HCT116 (cell line): ENCODE results near the gene HIVEP3. TPM values are rescaled to one million over a fixed set of nuclear protein-coding genes. Genes with fewer than 3 reads are reported as not detected.

ENCODE experiments used
- ATAC-seq: fragments of 200-7000 bp; cut with Tn5 transposase; 2 replicates; pipeline ENCODE4 v1.9.1; 2020; ENCODE audit warnings: mild to moderate bottlenecking, moderate library complexity
- BruUV-seq: library from RNA; stranded (reverse); fragments of 400-500 nt; replicated peaks from 2 replicates; lab custom pipeline; 2021; lab: Mats Ljungman, UMichigan
- CTCF ChIA-PET: fragments of 300-600 bp; sonication (Branson Sonifier 250); formaldehyde crosslinking; loops from one replicate; lab custom pipeline; 2021; ENCODE audit warnings: antibody characterized with exemption; lab: Charles Lee
- POLR2A ChIA-PET: fragments of 300-600, 350-600 bp; sonication (Branson Sonifier 250); formaldehyde crosslinking; loops from one replicate; lab custom pipeline; 2021; ENCODE audit warnings: antibody characterized with exemption; lab: Charles Lee
- RAD21 ChIA-PET, 2 experiments: fragments of 300-600 bp; sonication (Branson Sonifier 250); formaldehyde crosslinking; loops; one replicate each; lab custom pipeline; 2023; ENCODE audit warnings: low total read pairs in 2 of 2; ENCODE audit not compliant: uncharacterized antibody in 2 of 2, unreplicated experiment in 2 of 2, low non-redundant PET in 1 of 2; lab: Charles Lee
- DNase-seq: peaks from one replicate; pipeline ENCODE4 v3.0.0-alpha.2; 2010; ENCODE audit warnings: low read depth, low spot score
- H2AFZ ChIP-seq: fragments of 200-600 bp; shearing (Covaris generic), sonication (generic); 2 replicates; pipeline ENCODE4 v1.6.1; 2017; ENCODE audit warnings: low read depth, mixed run types, mixed read lengths, antibody characterized with exemption, low read length; ENCODE audit not compliant: poor library complexity, severe bottlenecking
- H3K27ac ChIP-seq: 2 replicates; pipeline ENCODE4 v1.5.1; 2012; ENCODE audit warnings: low read depth, low read length
- H3K27me3 ChIP-seq: fragments of 200-600 bp; sonication (generic); 2 replicates; pipeline ENCODE4 v1.6.1; 2016; ENCODE audit warnings: mixed run types, low read length, mixed read lengths; ENCODE audit not compliant: insufficient read depth
- H3K36me3 ChIP-seq, 2 experiments: fragments of 200-500 bp in 1 of 2; fragments of 200-600 bp in 1 of 2; sonication (Bioruptor generic) in 1 of 2; sonication (generic) in 1 of 2; 2 replicates each; pipeline versions ENCODE4 v1.5.1 to v1.6.1; 2014 to 2016; ENCODE audit warnings: low read length in 2 of 2, inconsistent platforms in 1 of 2, mixed read lengths in 1 of 2, mixed run types in 1 of 2; ENCODE audit not compliant: insufficient read depth in 2 of 2, control insufficient read depth in 1 of 2
- H3K4me1 ChIP-seq, 2 experiments: fragments of 200-600 bp in 1 of 2; sonication (generic) in 1 of 2; 2 replicates each; pipeline versions ENCODE4 v1.5.1 to v1.6.1; 2012 to 2017; ENCODE audit warnings: low read length in 2 of 2, inconsistent platforms in 1 of 2, mild to moderate bottlenecking in 1 of 2, mixed read lengths in 1 of 2, mixed run types in 1 of 2, moderate library complexity in 1 of 2; ENCODE audit not compliant: insufficient read depth in 2 of 2, control insufficient read depth in 1 of 2
- H3K4me2 ChIP-seq: fragments of 200-600 bp; sonication (generic); 2 replicates; pipeline ENCODE4 v1.6.1; 2017; ENCODE audit warnings: mixed run types, low read length, mixed read lengths
- H3K4me3 ChIP-seq, 2 experiments: fragments of 200-600 bp in 1 of 2; sonication (generic) in 1 of 2; replicated peaks in 1 of 2; 2 replicates each; pipeline ENCODE4 v1.5.1; 2011 to 2016; ENCODE audit warnings: low read length in 2 of 2, control low read depth in 1 of 2, low read depth in 1 of 2, mild to moderate bottlenecking in 1 of 2, mixed read lengths in 1 of 2, mixed run types in 1 of 2
- H3K79me2 ChIP-seq: fragments of 200-600 bp; sonication (generic); 2 replicates; pipeline ENCODE4 v1.6.1; 2017; ENCODE audit warnings: mild to moderate bottlenecking, mixed run types, low read length, moderate library complexity, mixed read lengths; ENCODE audit not compliant: insufficient read depth
- H3K9ac ChIP-seq: fragments of 200-600 bp; sonication (generic); 2 replicates; pipeline ENCODE4 v1.6.1; 2016; ENCODE audit warnings: low read length, mixed read lengths
- H3K9me2 ChIP-seq: fragments of 200-600 bp; sonication (generic), shearing (Covaris generic); 2 replicates; pipeline ENCODE4 v1.6.1; 2017; ENCODE audit warnings: mixed run types, mild to moderate bottlenecking, moderate library complexity; ENCODE audit not compliant: insufficient read depth
- H3K9me3 ChIP-seq, 2 experiments: fragments of 200-500 bp in 1 of 2; fragments of 200-600 bp in 1 of 2; sonication (Bioruptor generic) in 1 of 2; sonication (generic) in 1 of 2; 2 replicates each; pipeline ENCODE4 v1.6.1; 2014 to 2017; ENCODE audit warnings: low read length in 2 of 2, mixed read lengths in 2 of 2, inconsistent platforms in 1 of 2, low read depth in 1 of 2, mild to moderate bottlenecking in 1 of 2, mixed run types in 1 of 2, moderate library complexity in 1 of 2; ENCODE audit not compliant: control insufficient read depth in 1 of 2, insufficient read depth in 1 of 2
- H4K20me1 ChIP-seq: fragments of 200-600 bp; sonication (generic), shearing (Covaris generic); 2 replicates; pipeline ENCODE4 v1.6.1; 2017; ENCODE audit warnings: mixed run types, mild to moderate bottlenecking, moderate library complexity; ENCODE audit not compliant: insufficient read depth
- CBX3 ChIP-seq: IDR thresholded peaks from 2 replicates; pipeline ENCODE4 v1.6.1; 2012; ENCODE audit warnings: low read depth
- CTCF ChIP-seq, 3 experiments: fragments of 200-600 bp in 1 of 3; sonication (generic) in 1 of 3; IDR thresholded peaks in 2 of 3; conservative IDR thresholded peaks in 1 of 3; 2 replicates each; pipeline ENCODE4 v1.5.1; 2012 to 2017; ENCODE audit warnings: low read depth in 2 of 3, low read length in 2 of 3, antibody characterized with exemption in 1 of 3, borderline replicate concordance in 1 of 3, control low read depth in 1 of 3, mild to moderate bottlenecking in 1 of 3, mixed read lengths in 1 of 3, mixed run types in 1 of 3, moderate library complexity in 1 of 3; ENCODE audit not compliant: insufficient read depth in 1 of 3
- EGR1 ChIP-seq: IDR thresholded peaks from 2 replicates; pipeline ENCODE4 v1.6.1; 2012; ENCODE audit warnings: low read depth
- ELF1 ChIP-seq: IDR thresholded peaks from 2 replicates; pipeline ENCODE4 v1.6.1; 2012; ENCODE audit warnings: low read depth, borderline replicate concordance
- EZH2 ChIP-seq: fragments of 200-600 bp; sonication (generic); IDR thresholded peaks from 2 replicates; pipeline ENCODE4 v1.6.1; 2017; ENCODE audit warnings: antibody characterized with exemption, mixed run types
- EZH2phosphoT487 ChIP-seq: fragments of 200-600 bp; IDR thresholded peaks from 2 replicates; pipeline ENCODE4 v1.6.1; 2018; ENCODE audit warnings: antibody characterized with exemption, borderline replicate concordance
- JUND ChIP-seq: IDR thresholded peaks from 2 replicates; pipeline ENCODE4 v1.6.1; 2012
- POLR2A ChIP-seq: IDR thresholded peaks from 2 replicates; pipeline ENCODE4 v1.7.0; 2011; ENCODE audit warnings: borderline replicate concordance; ENCODE audit not compliant: insufficient read depth, insufficient read length; ENCODE audit errors: extremely low read depth
- POLR2AphosphoS5 ChIP-seq: IDR thresholded peaks from 2 replicates; pipeline ENCODE4 v1.6.1; 2011; ENCODE audit warnings: mild to moderate bottlenecking, low read depth, low read length, moderate library complexity
- RAD21 ChIP-seq: IDR thresholded peaks from 2 replicates; pipeline ENCODE4 v1.6.1; 2012; ENCODE audit warnings: low read depth, mild to moderate bottlenecking
- SIN3A ChIP-seq: IDR thresholded peaks from 2 replicates; pipeline ENCODE4 v1.6.1; 2012; ENCODE audit warnings: low read depth
- SP1 ChIP-seq: IDR thresholded peaks from 2 replicates; pipeline ENCODE4 v1.6.1; 2012; ENCODE audit warnings: low read depth
- SRF ChIP-seq: IDR thresholded peaks from 2 replicates; pipeline ENCODE4 v1.6.1; 2012; ENCODE audit warnings: low read depth
- TCF7L2 ChIP-seq: IDR thresholded peaks from 2 replicates; pipeline ENCODE4 v1.7.0; 2011; ENCODE audit warnings: borderline replicate concordance, inconsistent platforms; ENCODE audit not compliant: insufficient read depth, insufficient read length; ENCODE audit errors: extremely low read depth
- ZBTB33 ChIP-seq: IDR thresholded peaks from 2 replicates; pipeline ENCODE4 v1.6.1; 2011; ENCODE audit warnings: mild to moderate bottlenecking, low read length, moderate library complexity; ENCODE audit not compliant: insufficient replicate concordance; ENCODE audit errors: extremely low read depth
- ZNF274 ChIP-seq: fragments of 200-500 bp; sonication (Bioruptor generic); IDR thresholded peaks from 2 replicates; pipeline ENCODE4 v1.6.1; 2014; ENCODE audit warnings: mild to moderate bottlenecking, low read depth, low read length, inconsistent platforms
- intact Hi-C: fragments of 100-400 bp; cut with micrococcal nuclease; formaldehyde crosslinking; loops from 2 replicates; pipeline ENCODE4 v1.10.0; 2022
- total RNA-seq: library from RNA; stranded (reverse); gene quantifications from one replicate; pipeline ENCODE4 v1.2.1, GENCODE V29; 2021; ENCODE audit not compliant: unreplicated experiment

Gene HIVEP3
- total RNA-seq, 1 experiment from 2014 or later = 7.1 TPM

DNA sequence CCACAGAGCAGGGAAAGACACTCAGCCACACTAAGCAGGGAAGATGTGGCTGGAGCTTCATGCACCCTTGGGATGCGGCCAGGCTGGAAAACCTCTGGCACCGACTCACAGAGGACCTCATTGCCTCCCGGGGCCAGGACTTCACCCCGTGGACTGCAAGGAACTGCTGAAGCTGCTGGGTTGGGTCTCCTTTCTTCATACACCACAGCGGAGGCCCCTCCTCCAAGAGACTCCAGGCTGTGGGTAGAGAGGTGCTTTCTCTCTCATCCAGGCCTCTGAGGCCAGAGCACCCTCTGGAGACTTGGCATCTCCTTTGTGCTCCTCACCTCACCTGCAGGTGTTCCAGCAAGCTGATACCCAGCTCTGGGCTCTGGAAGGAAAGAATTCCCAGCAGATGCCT, 358.2 kb downstream of the HIVEP3 start:
- H3K4me2 ChIP-seq = no peak overlapping the region
- no TSS peak for BruUV-seq
- ChIA-PET CTCF (interaction anchor here (0.9 to 1.1 kb wide), 2 partner anchors 13 to 15 kb away, joined by 3 read pairs; no protein-coding TSS in a partner anchor), POLR2A (no interaction called here), RAD21 (no interaction called here)
- TF ChIP-seq ZNF274 (no peak), SIN3A (no peak), EZH2 (no peak), JUND (no peak), EGR1 (no peak), ZBTB33 (no peak), TCF7L2 (no peak), CBX3 (no peak), SP1 (no peak), CTCF (IDR thresholded peaks at IDR 0.05 in 2 of 3, conservative IDR thresholded peaks at IDR 0.05 in 1 of 3; ENCODE audit: borderline replicate concordance in 1 of 3, insufficient read depth in 1 of 3, low read depth in 2 of 3, low read length in 2 of 3) (no peak), RAD21 (no peak), POLR2A (no peak), ELF1 (no peak), SRF (no peak), POLR2AphosphoS5 (no peak), EZH2phosphoT487 (no peak)
- H3K4me1 ChIP-seq = no peaks in the 10 kb centered on the region
- no peak overlapping the region for H3K27ac ChIP-seq
- no peak overlapping the region for H2AFZ ChIP-seq
- no peaks in the 10 kb centered on the region for H3K36me3 ChIP-seq
- H3K9me3 ChIP-seq = no peaks in the 10 kb centered on the region
- no peak overlapping the region for H3K9ac ChIP-seq
- H3K79me2 ChIP-seq = no peaks in the 10 kb centered on the region
- DNase-seq = no peak
- intact Hi-C loops = no loop called here
- ATAC-seq = no peak
- no peaks in the 10 kb centered on the region for H3K9me2 ChIP-seq
- H4K20me1 ChIP-seq = no peaks in the 10 kb centered on the region
- H3K4me3 ChIP-seq = no peak overlapping the region
- H3K27me3 ChIP-seq = no peaks in the 10 kb centered on the region
